Endothelial cell (in vitro differentiated cells): ENCODE results near the gene POC1A. TPM values are rescaled to one million over a fixed set of nuclear protein-coding genes. Genes with fewer than 3 reads are reported as not detected.

Source experiments
- DNase-seq: peaks from one replicate; pipeline ENCODE4 v3.0.0; 2021; ENCODE audit warnings: low spot score
- H3K27ac Mint-ChIP-seq: one replicate; pipeline ENCODE4 v1.8.0; 2021; ENCODE audit warnings: mixed read lengths, inconsistent platforms; ENCODE audit not compliant: unreplicated experiment
- H3K27me3 Mint-ChIP-seq: one replicate; pipeline ENCODE4 v1.8.0; 2021; ENCODE audit warnings: mild to moderate bottlenecking, moderate library complexity, mixed read lengths, inconsistent platforms; ENCODE audit not compliant: unreplicated experiment
- H3K36me3 Mint-ChIP-seq: one replicate; pipeline ENCODE4 v1.8.0; 2021; ENCODE audit warnings: mild to moderate bottlenecking, low read depth, mixed read lengths, inconsistent platforms; ENCODE audit not compliant: unreplicated experiment
- H3K4me1 Mint-ChIP-seq: one replicate; pipeline ENCODE4 v1.8.0; 2021; ENCODE audit warnings: mild to moderate bottlenecking, mixed read lengths, inconsistent platforms; ENCODE audit not compliant: unreplicated experiment
- H3K4me3 Mint-ChIP-seq: one replicate; pipeline ENCODE4 v1.8.0; 2021; ENCODE audit warnings: mild to moderate bottlenecking, mixed read lengths, inconsistent platforms; ENCODE audit not compliant: unreplicated experiment
- H3K9me3 Mint-ChIP-seq: one replicate; pipeline ENCODE4 v1.8.0; 2021; ENCODE audit warnings: mixed read lengths, inconsistent platforms; ENCODE audit not compliant: unreplicated experiment
- total RNA-seq: library from RNA; stranded (reverse); fragmentation: NEBNext Ultra II Directional; extraction: Animal tissue kit (Norgen Biotek cat#: 25700); gene quantifications from one replicate; pipeline ENCODE4 v1.2.1, GENCODE V29; 2021; ENCODE audit not compliant: unreplicated experiment
- TF ChIP-seq, protein P1 (sequence below): fragments of 200-600 bp; sonication (generic); IDR thresholded peaks from one replicate; pipeline ENCODE4 v1.5.0; 2021; ENCODE audit warnings: antibody characterized with exemption; ENCODE audit not compliant: unreplicated experiment

POC1A gene
- total RNA-seq, 1 donor from 2014 or later, result 7.5 TPM

DNA sequence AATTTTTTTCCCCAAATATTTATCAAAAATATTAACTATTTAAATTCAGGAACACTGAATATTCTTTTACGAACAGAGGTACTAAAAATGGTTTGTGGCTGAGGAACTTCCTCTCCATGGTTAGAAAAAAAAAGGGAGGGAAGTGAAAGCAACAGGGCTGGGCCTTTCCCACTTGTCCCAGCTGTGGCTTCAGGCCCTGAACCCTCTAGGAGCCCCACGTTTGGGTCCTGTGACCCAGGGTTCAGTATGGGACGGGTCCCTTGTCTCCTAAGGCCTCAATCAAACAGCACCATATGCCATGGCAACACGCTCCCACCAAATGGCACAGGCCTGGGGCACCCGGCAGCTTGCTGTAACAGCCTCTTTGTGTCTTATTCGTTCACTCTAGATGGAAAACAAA, 32.4 kb downstream of the POC1A start:
- H3K27me3 Mint-ChIP-seq, result peaks cover 14% of the 10 kb centered on the region
- H3K9me3 Mint-ChIP-seq, result no peaks in the 10 kb centered on the region
- TF ChIP-seq, protein P1, sequence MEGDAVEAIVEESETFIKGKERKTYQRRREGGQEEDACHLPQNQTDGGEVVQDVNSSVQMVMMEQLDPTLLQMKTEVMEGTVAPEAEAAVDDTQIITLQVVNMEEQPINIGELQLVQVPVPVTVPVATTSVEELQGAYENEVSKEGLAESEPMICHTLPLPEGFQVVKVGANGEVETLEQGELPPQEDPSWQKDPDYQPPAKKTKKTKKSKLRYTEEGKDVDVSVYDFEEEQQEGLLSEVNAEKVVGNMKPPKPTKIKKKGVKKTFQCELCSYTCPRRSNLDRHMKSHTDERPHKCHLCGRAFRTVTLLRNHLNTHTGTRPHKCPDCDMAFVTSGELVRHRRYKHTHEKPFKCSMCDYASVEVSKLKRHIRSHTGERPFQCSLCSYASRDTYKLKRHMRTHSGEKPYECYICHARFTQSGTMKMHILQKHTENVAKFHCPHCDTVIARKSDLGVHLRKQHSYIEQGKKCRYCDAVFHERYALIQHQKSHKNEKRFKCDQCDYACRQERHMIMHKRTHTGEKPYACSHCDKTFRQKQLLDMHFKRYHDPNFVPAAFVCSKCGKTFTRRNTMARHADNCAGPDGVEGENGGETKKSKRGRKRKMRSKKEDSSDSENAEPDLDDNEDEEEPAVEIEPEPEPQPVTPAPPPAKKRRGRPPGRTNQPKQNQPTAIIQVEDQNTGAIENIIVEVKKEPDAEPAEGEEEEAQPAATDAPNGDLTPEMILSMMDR, result no peak
- DNase-seq, result no peak
- H3K27ac Mint-ChIP-seq, result no peak overlapping the region
- H3K36me3 Mint-ChIP-seq, result peaks cover 12% of the 10 kb centered on the region
- no peak overlapping the region for H3K4me3 Mint-ChIP-seq
- peaks cover 11% of the 10 kb centered on the region for H3K4me1 Mint-ChIP-seq

DNA sequence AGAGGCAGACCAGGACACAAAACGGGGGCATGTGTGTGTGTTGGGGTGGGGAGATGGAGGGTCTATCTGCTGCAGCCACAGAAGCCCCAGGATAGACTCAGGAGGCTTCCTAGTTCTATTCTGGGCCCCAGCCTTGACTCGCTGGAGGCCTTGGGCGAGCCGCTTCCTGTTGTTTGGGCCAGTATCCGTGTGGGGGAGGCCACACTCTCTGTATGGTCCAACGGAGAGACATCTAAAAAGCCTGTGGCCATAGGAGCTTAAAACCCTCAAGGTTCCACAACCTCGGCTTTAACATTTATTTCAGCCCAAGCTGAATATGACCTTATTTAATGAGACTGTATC, 32.8 kb downstream of the POC1A start:
- H3K36me3 Mint-ChIP-seq, result peaks cover 10% of the 10 kb centered on the region

DNA sequence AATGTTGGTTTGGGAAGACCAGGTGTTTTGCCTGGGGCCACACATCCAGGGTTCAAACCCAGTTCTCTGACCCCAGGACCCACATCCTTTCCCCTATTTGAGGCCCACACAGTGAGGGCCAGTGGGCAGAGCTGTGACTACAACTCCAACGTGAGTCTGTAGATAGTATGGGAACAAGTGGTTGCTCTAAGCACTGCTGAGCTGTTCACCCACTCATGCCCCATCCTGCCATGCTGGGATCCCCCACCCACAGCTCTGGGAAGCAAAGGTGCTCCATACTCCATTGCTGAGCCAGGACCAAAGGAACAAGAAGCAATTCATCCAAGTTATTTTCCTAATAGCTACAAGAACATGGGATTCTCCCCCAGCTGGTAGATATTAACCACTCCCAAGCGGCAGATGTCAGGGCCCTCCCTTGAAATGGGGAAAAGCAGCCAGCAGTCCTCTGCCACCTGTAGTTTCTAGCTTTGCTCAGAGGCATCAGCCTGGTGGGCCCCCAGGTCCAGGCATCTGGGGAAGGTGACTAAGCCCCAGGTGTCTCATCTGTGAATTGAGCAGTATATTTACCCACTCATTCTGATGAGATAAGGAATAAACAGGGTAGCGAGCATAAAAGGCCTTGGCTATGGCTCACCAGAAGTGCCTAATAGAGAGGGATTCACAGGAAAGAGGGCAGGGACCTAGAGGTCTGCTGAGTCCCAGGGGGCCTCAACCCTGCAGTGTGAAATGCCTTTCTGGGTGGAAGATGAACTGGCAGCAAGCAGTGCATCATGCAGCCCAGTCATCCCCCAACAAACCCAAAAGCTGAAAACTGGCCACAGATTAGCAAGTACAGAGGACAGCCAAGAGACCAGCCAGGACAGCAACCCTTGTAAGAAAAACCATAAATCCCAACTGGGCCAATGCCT, 33.4 kb downstream of the POC1A start:
- Mint-ChIP-seq H3K27ac (peak overlapping the region; percentile 74), H3K36me3 (peaks cover 9% of the 10 kb centered on the region), H3K27me3 (peaks cover 14% of the 10 kb centered on the region), H3K4me1 (peaks cover 11% of the 10 kb centered on the region), H3K9me3 (no peaks in the 10 kb centered on the region), H3K4me3 (no peak overlapping the region)
- no peak for DNase-seq
- TF ChIP-seq, protein P1, result no peak

More for the DNA sequence above, 32.8 kb downstream of the POC1A start:
- no peak overlapping the region for H3K4me3 Mint-ChIP-seq
- H3K4me1 Mint-ChIP-seq, result peaks cover 11% of the 10 kb centered on the region
- no peak for DNase-seq
- peak overlapping the region; percentile 74 for H3K27ac Mint-ChIP-seq
- TF ChIP-seq, protein P1, result no peak
- no peaks in the 10 kb centered on the region for H3K9me3 Mint-ChIP-seq
- H3K27me3 Mint-ChIP-seq, result peaks cover 14% of the 10 kb centered on the region

DNA sequence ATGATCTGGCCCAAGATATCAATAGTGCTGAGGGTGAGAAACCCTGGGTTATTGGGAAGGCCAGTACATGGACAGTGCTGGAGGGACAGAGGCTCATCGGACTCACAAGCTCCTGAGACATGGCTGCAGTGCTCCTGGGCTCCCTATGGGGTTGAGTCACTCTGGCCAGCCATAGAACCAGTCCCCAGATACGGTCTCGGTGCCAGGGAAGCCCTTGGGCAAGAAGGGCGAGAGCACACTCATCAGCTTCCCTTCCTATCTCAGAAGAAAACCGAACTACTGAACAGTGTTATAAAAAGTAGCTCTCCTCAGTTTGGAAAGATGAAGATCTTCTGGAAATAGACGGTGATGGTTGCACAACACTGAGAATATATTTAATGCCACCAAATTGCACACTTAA, 34.4 kb downstream of the POC1A start:
- Mint-ChIP-seq H3K4me1 (peaks cover 11% of the 10 kb centered on the region), H3K27ac (no peak overlapping the region), H3K36me3 (no peaks in the 10 kb centered on the region), H3K27me3 (peaks cover 11% of the 10 kb centered on the region), H3K4me3 (no peak overlapping the region), H3K9me3 (no peaks in the 10 kb centered on the region)
- no peak for DNase-seq
- TF ChIP-seq, protein P1, result no peak

DNA sequence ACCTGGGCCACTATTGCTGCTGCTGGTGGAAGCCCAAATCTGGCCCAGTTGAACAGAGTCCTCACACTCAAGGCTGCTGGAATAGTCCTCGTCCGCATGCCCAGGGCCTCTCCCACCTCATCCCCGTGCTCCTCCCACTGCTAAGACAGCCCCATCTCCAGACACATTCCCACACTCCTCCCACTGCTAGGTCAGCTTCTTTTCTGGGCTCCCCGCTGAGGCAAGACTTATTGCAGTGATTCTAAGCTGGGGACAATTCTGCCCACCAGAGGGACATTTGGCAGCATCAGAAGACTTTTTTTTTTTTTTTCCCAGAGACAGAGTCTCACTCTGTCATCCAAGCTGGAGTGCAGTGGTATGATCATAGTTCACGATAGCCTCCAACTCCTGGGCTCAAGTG, 35.1 kb downstream of the POC1A start:
- H3K36me3 Mint-ChIP-seq, result no peaks in the 10 kb centered on the region

More for the DNA sequence above, 35.1 kb downstream of the POC1A start:
- Mint-ChIP-seq H3K27me3 (peaks cover 11% of the 10 kb centered on the region), H3K4me3 (no peak overlapping the region), H3K27ac (no peak overlapping the region), H3K9me3 (no peaks in the 10 kb centered on the region), H3K4me1 (peaks cover 11% of the 10 kb centered on the region)
- DNase-seq, result no peak
- TF ChIP-seq, protein P1, result no peak
